K562 (cell line): ENCODE results near the gene PLCG2. TPM values are rescaled to one million over a fixed set of nuclear protein-coding genes. Genes with fewer than 3 reads are reported as not detected.

Source experiments
- ARID3A ChIP-seq: IDR thresholded peaks from 2 replicates; pipeline ENCODE4 v1.6.1; 2012; ENCODE audit warnings: low read depth, low read length, improper control_type of control experiment, borderline replicate concordance
- CBX2 ChIP-seq: fragments of 200-600 bp; sonication (generic); IDR thresholded peaks from one replicate; pipeline ENCODE4 v1.6.1; 2012; ENCODE audit warnings: mild to moderate bottlenecking, low read length, inconsistent platforms; ENCODE audit not compliant: insufficient read depth, poor library complexity, severe bottlenecking
- EGR1 ChIP-seq: fragments of 450-650 bp; conservative IDR thresholded peaks from 2 replicates; pipeline ENCODE4 v1.6.1; 2017; ENCODE audit warnings: mild to moderate bottlenecking
- GTF2A2 ChIP-seq: IDR thresholded peaks from 2 replicates; pipeline ENCODE4 v1.6.1; 2016; ENCODE audit warnings: mild to moderate bottlenecking, missing genetic modification characterization, missing compliant biosample characterization
- MNT ChIP-seq, 2 experiments: fragments of 450-650 bp; conservative IDR thresholded peaks; 2 replicates each; pipeline ENCODE4 v1.6.1; 2017; ENCODE audit warnings: mild to moderate bottlenecking in 2 of 2, moderate library complexity in 2 of 2
- PHB2 ChIP-seq: fragments of 450-650 bp; IDR thresholded peaks from 2 replicates; pipeline ENCODE4 v1.6.1; 2017; ENCODE audit warnings: low read depth
- RBFOX2 ChIP-seq: fragments of 200-400 bp; formaldehyde crosslinking; IDR thresholded peaks from 2 replicates; pipeline ENCODE4 v1.6.1; 2017; ENCODE audit warnings: low read depth, mild to moderate bottlenecking, low read length, moderate library complexity
- SMARCA5 ChIP-seq: fragments of 450-650 bp; IDR thresholded peaks from 2 replicates; pipeline ENCODE4 v1.6.1; 2016
- TAF1 ChIP-seq: IDR thresholded peaks from 2 replicates; pipeline ENCODE4 v1.6.1; 2011; ENCODE audit warnings: mild to moderate bottlenecking, low read length, moderate library complexity; ENCODE audit not compliant: insufficient read depth, control insufficient read depth, severe bottlenecking; ENCODE audit errors: extremely low read depth
- ZNF395 ChIP-seq: fragments of 200-800 bp; sonication (Bioruptor generic); IDR thresholded peaks from 2 replicates; pipeline ENCODE4 v1.6.1; 2017; ENCODE audit warnings: missing genetic modification characterization, missing compliant biosample characterization
- ZNF398 ChIP-seq: fragments of 250-450 bp; sonication (Bioruptor Pico); IDR thresholded peaks from 2 replicates; pipeline ENCODE4 v1.8.0; 2021; ENCODE audit warnings: moderate library complexity, mild to moderate bottlenecking, inconsistent platforms
- ZNF695 ChIP-seq: fragments of 450-650 bp; formaldehyde crosslinking; IDR thresholded peaks from 2 replicates; pipeline ENCODE4 v1.4.0; 2020; ENCODE audit warnings: mild to moderate bottlenecking, moderate library complexity
- ZNF778 ChIP-seq: fragments of 450-650 bp; formaldehyde crosslinking; IDR thresholded peaks from 2 replicates; pipeline ENCODE4 v1.4.0; 2020; ENCODE audit warnings: mild to moderate bottlenecking, moderate library complexity
- polyA plus RNA-seq, 8 experiments: library from polyadenylated mRNA; depleted of rRNA in 4 of 8; stranded (reverse) in 5 of 8; unstranded in 3 of 8; fragments of >200 nt; fragmentation: Nextera tagmentation in 2 of 8; fragmentation: Illumina TruSeq in 1 of 8; extraction: Ambion mirVana in 2 of 8; extraction: Trizol in 1 of 8; gene quantifications; 2 replicates each; pipeline versions ENCODE4 v1.2.1 to v1.2.3, GENCODE V29; 2011 to 2014; ENCODE audit warnings: inconsistent platforms in 1 of 8, missing spikeins in 1 of 8
- total RNA-seq, 7 experiments: library from RNA; depleted of rRNA in 6 of 7; stranded (reverse); fragments of >200 nt in 6 of 7; fragmentation: Illumina TruSeq in 2 of 7; extraction: Trizol in 2 of 7; gene quantifications; 2 replicates each; pipeline versions ENCODE4 v1.2.1 to v1.2.3, GENCODE V29; 2011 to 2021; ENCODE audit warnings: low replicate concordance in 1 of 7
- TF ChIP-seq, protein P1 (sequence below): fragments of 450-650 bp; formaldehyde crosslinking; IDR thresholded peaks from 2 replicates; pipeline ENCODE4 v1.4.0; 2022; ENCODE audit warnings: mild to moderate bottlenecking, moderate library complexity
- TF ChIP-seq, protein P2 (sequence below): sonication (generic); formaldehyde crosslinking; IDR thresholded peaks from 2 replicates; pipeline ENCODE4 v1.8.0; 2022; ENCODE audit warnings: mild to moderate bottlenecking, missing genetic modification reagents
- TF ChIP-seq, protein P3 (sequence below): fragments of 250-450 bp; sonication (Bioruptor Pico); IDR thresholded peaks from 2 replicates; pipeline ENCODE4 v1.6.1; 2021; ENCODE audit warnings: mild to moderate bottlenecking
- TF ChIP-seq, protein P4 (sequence below): sonication (generic); formaldehyde crosslinking; IDR thresholded peaks from 2 replicates; pipeline ENCODE4 v1.8.0; 2022; ENCODE audit warnings: missing genetic modification reagents, mild to moderate bottlenecking, borderline replicate concordance

PLCG2 gene
- total and polyA plus RNA-seq, 9 of the 15 experiments (the other 6 are each of a cell fraction or from before 2014, with no cell fraction given), result 0.94 to 7.1 (median 3.1) TPM

DNA sequence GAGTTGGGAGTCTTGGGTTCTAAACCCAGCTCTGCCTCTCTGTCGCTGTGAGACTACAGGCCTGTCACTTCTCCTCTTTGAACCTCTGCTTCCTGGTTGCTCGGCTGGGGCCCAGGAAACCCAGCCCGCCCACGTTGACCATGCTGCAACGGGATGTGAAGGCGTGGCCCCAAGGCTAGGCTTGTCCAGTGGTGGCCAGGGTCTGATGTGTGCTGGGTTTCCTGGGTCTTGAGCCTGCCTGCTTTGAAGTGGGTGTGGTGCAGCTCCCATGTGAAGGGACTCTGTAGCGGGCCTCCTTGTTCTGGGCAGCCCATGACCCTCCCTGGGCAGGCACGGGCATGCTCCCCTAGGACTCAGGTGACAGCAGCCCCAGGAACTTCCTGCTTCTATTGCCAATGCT lies 149.9 kb downstream of the PLCG2 start (continued):
- TF ChIP-seq MNT (conservative IDR thresholded peaks at IDR 0.05) (no peak), ARID3A (no peak), ZNF695 (no peak), ZNF395 (CRISPR knock-in tag) (0 out of 2 replicates have a peak, but pooled peaks have one; percentile 45), GTF2A2 (no peak), ZNF778 (CRISPR knock-in tag) (no peak), TAF1 (no peak), CBX2 (no peak), EGR1 (peak; percentile 91), ZNF398 (CRISPR knock-in tag) (no peak), RBFOX2 (peak; percentile 52), SMARCA5 (no peak), PHB2 (no peak)
- TF ChIP-seq, protein P1, sequence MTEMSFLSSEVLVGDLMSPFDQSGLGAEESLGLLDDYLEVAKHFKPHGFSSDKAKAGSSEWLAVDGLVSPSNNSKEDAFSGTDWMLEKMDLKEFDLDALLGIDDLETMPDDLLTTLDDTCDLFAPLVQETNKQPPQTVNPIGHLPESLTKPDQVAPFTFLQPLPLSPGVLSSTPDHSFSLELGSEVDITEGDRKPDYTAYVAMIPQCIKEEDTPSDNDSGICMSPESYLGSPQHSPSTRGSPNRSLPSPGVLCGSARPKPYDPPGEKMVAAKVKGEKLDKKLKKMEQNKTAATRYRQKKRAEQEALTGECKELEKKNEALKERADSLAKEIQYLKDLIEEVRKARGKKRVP, result no peak
- TF ChIP-seq, protein P2, sequence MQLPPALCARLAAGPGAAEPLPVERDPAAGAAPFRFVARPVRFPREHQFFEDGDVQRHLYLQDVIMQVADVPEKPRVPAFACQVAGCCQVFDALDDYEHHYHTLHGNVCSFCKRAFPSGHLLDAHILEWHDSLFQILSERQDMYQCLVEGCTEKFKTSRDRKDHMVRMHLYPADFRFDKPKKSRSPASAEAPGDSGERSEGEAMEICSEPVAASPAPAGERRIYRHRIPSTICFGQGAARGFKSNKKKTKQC, result no peak
- TF ChIP-seq, protein P3, sequence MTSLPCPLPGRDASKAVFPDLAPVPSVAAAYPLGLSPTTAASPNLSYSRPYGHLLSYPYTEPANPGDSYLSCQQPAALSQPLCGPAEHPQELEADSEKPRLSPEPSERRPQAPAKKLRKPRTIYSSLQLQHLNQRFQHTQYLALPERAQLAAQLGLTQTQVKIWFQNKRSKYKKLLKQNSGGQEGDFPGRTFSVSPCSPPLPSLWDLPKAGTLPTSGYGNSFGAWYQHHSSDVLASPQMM (CRISPR knock-in tag), result no peak
- TF ChIP-seq, protein P4, sequence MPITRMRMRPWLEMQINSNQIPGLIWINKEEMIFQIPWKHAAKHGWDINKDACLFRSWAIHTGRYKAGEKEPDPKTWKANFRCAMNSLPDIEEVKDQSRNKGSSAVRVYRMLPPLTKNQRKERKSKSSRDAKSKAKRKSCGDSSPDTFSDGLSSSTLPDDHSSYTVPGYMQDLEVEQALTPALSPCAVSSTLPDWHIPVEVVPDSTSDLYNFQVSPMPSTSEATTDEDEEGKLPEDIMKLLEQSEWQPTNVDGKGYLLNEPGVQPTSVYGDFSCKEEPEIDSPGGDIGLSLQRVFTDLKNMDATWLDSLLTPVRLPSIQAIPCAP, result no peak
